ENCODE data around the gene TK2. TPM values are rescaled to one million over a fixed set of nuclear protein-coding genes. Genes with fewer than 3 reads are reported as not detected.
A peak's percentile ranks its signal among the peaks of the same experiment; 100 is the strongest.

Gene TK2
- total RNA-seq, 4 donors from 2014 or later = 15.7 to 20.6 (median 16.6) TPM

DNA sequence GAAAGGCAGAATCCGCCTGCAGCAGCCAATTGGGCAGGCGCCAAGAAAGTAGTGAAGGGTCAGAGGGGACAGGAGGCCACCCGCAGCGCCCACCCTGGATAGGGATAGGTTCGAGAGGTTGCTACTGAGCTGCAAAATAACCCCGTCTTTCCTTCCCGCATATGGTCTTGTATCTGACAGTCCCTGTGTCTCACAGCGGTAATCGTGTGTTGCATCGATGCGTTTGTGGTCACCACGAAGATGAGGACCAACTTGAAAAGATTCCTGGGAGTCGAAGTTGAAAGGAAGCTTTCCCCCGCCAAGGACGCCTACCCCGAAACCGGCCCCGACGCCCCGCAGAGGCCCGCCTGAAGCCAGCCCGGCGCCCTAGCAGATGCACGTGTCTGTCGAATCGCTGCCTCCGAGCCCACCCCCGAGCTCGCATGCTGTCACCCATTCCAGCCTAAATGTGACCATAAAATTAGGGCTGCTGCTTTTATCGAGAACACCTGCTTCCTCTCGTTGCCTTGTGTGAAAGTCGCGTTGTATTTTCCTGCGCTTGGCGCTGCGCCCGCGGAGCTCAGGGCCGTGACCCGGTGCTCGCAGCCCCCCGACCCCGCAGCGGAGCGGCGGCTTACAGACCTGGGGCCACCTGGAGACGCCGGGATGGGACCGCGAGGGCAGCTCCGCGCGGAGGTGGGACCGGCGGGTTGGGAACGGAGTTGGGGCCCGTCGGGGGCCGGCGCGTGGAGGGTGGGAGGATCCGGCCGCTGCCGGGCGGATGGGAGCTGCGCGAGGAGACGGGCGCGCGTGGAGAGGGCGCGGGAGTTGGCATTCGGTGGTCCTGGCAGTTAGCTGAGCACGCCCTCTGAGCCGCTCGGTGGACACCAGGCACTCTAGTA is 29.0 kb upstream of the TK2 start, which contains the start of gene CMTM2:
Gene CMTM2, plus strand, starts transcription at position 813 of the 881 bp plus-strand sequence. CDS start 145 bp downstream, outside the sequence.
- no peak for DNase-seq
- WGBS, 2 donors (ENCODE audit: low coverage in 1 of 2) = 41% methylated on average over 75 of the region's 77 CpGs; no CpG with 5 or more reads in 1 of the 2 donors
- peak within 1 kb of the TSS in 2 of 4 donors; percentile 15 to 38 for H3K4me3 ChIP-seq
- no peaks in the 10 kb centered on the region for H3K9me3 ChIP-seq
- in situ Hi-C loops (cut with MboI; ENCODE audit: low pct_ligation_motif_present in 1 of 4, low pct_unique_long_range_greater_than_20kb in 1 of 4, low sequenced_read_pairs in 3 of 4) (loop anchor here in 3 of 4 donors (25.0 kb wide), 2 partner anchors 92 to 167 kb away; no protein-coding TSS in a partner anchor), intact Hi-C loops (cut with DNase I; ENCODE audit: low total_unique reads) (no loop called here)
- peaks cover 30% of the 10 kb centered on the region for H3K27me3 ChIP-seq
- H3K36me3 ChIP-seq = no peaks in the 10 kb centered on the region
- no peak for TF ChIP-seq POLR2AphosphoS5 (IDR thresholded peaks at IDR 0.05)
- TF ChIP-seq POLR2A (IDR thresholded peaks at IDR 0.05) = no peak
- TF ChIP-seq, protein P1, sequence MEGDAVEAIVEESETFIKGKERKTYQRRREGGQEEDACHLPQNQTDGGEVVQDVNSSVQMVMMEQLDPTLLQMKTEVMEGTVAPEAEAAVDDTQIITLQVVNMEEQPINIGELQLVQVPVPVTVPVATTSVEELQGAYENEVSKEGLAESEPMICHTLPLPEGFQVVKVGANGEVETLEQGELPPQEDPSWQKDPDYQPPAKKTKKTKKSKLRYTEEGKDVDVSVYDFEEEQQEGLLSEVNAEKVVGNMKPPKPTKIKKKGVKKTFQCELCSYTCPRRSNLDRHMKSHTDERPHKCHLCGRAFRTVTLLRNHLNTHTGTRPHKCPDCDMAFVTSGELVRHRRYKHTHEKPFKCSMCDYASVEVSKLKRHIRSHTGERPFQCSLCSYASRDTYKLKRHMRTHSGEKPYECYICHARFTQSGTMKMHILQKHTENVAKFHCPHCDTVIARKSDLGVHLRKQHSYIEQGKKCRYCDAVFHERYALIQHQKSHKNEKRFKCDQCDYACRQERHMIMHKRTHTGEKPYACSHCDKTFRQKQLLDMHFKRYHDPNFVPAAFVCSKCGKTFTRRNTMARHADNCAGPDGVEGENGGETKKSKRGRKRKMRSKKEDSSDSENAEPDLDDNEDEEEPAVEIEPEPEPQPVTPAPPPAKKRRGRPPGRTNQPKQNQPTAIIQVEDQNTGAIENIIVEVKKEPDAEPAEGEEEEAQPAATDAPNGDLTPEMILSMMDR (IDR thresholded peaks at IDR 0.05) = no peak
- TF ChIP-seq EP300 (IDR thresholded peaks at IDR 0.05; ENCODE audit: low read depth) = no peak
- peaks cover 0 to 16% (median 11%) of the 10 kb centered on the region in 4 donors for H3K4me1 ChIP-seq
- no peak within 1 kb of the TSS for H3K27ac ChIP-seq

GRCh38 chr16:66576296-66576695 is 26.4 kb upstream of the TK2 start:
- H3K36me3 ChIP-seq = no peaks in the 10 kb centered on the region
- in situ Hi-C loops (cut with MboI; ENCODE audit: low pct_ligation_motif_present in 1 of 4, low pct_unique_long_range_greater_than_20kb in 1 of 4, low sequenced_read_pairs in 3 of 4) (loop anchor here in 3 of 4 donors (25.0 kb wide), 2 partner anchors 89 to 164 kb away; no protein-coding TSS in a partner anchor), intact Hi-C loops (cut with DNase I; ENCODE audit: low total_unique reads) (no loop called here)
- peaks cover 30% of the 10 kb centered on the region for H3K27me3 ChIP-seq
- WGBS, 2 donors (ENCODE audit: low coverage in 1 of 2) = 80 to 95% methylated on average over 1 to 5 of the region's 5 CpGs
- no peaks in the 10 kb centered on the region for H3K9me3 ChIP-seq
- no peak for DNase-seq
- H3K4me3 ChIP-seq = no peak overlapping the region
- peaks cover 0 to 13% (median 11%) of the 10 kb centered on the region in 4 donors for H3K4me1 ChIP-seq
- H3K27ac ChIP-seq = no peak overlapping the region
- no peak for TF ChIP-seq POLR2A (IDR thresholded peaks at IDR 0.05)
- no peak for TF ChIP-seq EP300 (IDR thresholded peaks at IDR 0.05; ENCODE audit: low read depth)
- TF ChIP-seq, protein P1 (IDR thresholded peaks at IDR 0.05) = no peak
- TF ChIP-seq POLR2AphosphoS5 (IDR thresholded peaks at IDR 0.05) = no peak

- no peaks in the 10 kb centered on the region for H3K36me3 ChIP-seq
- intact Hi-C loops (cut with DNase I; ENCODE audit: low total_unique reads) = no loop called here
- 92% methylated on average over 3 of the region's 3 CpGs; no CpG with 5 or more reads in 1 of the 2 donors for WGBS, 2 donors (ENCODE audit: low coverage in 1 of 2)
- H3K9me3 ChIP-seq = no peaks in the 10 kb centered on the region
- H3K27ac ChIP-seq = no peak overlapping the region
- peaks cover 30% of the 10 kb centered on the region for H3K27me3 ChIP-seq
- in situ Hi-C loops (cut with MboI; ENCODE audit: low pct_ligation_motif_present in 1 of 4, low pct_unique_long_range_greater_than_20kb in 1 of 4, low sequenced_read_pairs in 3 of 4) = loop anchor here in 3 of 4 donors (25.0 kb wide), 2 partner anchors 88 to 163 kb away; no protein-coding TSS in a partner anchor
- DNase-seq = no peak
- no peak for TF ChIP-seq POLR2A (IDR thresholded peaks at IDR 0.05)
- TF ChIP-seq, protein P1 (IDR thresholded peaks at IDR 0.05) = no peak
- no peak for TF ChIP-seq EP300 (IDR thresholded peaks at IDR 0.05; ENCODE audit: low read depth)
- TF ChIP-seq POLR2AphosphoS5 (IDR thresholded peaks at IDR 0.05) = no peak
- H3K4me3 ChIP-seq = no peak overlapping the region
- H3K4me1 ChIP-seq = peaks cover 0 to 15% (median 11%) of the 10 kb centered on the region in 4 donors
Measured at GRCh38 chr16:66575060-66575459, 25.1 kb upstream of the TK2 start.

- Histone ChIP-seq H3K36me3 (no peaks in the 10 kb centered on the region), H3K4me1 (peaks cover 0 to 20% (median 14%) of the 10 kb centered on the region in 4 donors), H3K27ac (no peak overlapping the region), H3K4me3 (no peak overlapping the region), H3K27me3 (peaks cover 25% of the 10 kb centered on the region), H3K9me3 (no peaks in the 10 kb centered on the region)
- WGBS, 2 donors (ENCODE audit: low coverage in 1 of 2) = 84 to 94% methylated on average over 3 of the region's 3 CpGs
- TF ChIP-seq POLR2A (IDR thresholded peaks at IDR 0.05) = no peak
- TF ChIP-seq EP300 (IDR thresholded peaks at IDR 0.05; ENCODE audit: low read depth) = no peak
- no peak for TF ChIP-seq POLR2AphosphoS5 (IDR thresholded peaks at IDR 0.05)
- TF ChIP-seq, protein P1 (IDR thresholded peaks at IDR 0.05) = no peak
- no peak for DNase-seq
- in situ Hi-C loops (cut with MboI; ENCODE audit: low pct_ligation_motif_present in 1 of 4, low pct_unique_long_range_greater_than_20kb in 1 of 4, low sequenced_read_pairs in 3 of 4) (no loop called here), intact Hi-C loops (cut with DNase I; ENCODE audit: low total_unique reads) (no loop called here)
Measured at GRCh38 chr16:66574531-66574930, 24.6 kb upstream of the TK2 start.

Data from transverse colon (tissue), 4 donors.